NCI-H2081 treated with DMSO at 0.1 percent for 48 hours (cell line): ENCODE data around the gene LHX6.

Experiments used
- DNase-seq: peaks from one replicate; lab custom pipeline; 2025; lab: John Stamatoyannopoulos, UW

Gene LHX6

GRCh38 chr9:122215663-122216062, 13.1 kb downstream of the LHX6 start:
- DNase-seq = no peak

- no peak for DNase-seq
These were observed 14.2 kb downstream of the LHX6 start for GRCh38 chr9:122214507-122214906.

- DNase-seq = peak; percentile 55
These were observed 15.0 kb downstream of the LHX6 start for GRCh38 chr9:122213589-122214413.

- DNase-seq = no peak
These were observed 15.6 kb downstream of the LHX6 start for GRCh38 chr9:122213102-122213588.

- no peak for DNase-seq
These were observed 16.2 kb downstream of the LHX6 start for GRCh38 chr9:122212473-122213004.

- no peak for DNase-seq
These were observed 19.3 kb downstream of the LHX6 start for GRCh38 chr9:122209451-122209850.

- DNase-seq = no peak
These were observed 21.7 kb downstream of the LHX6 start for GRCh38 chr9:122207096-122207495.

GRCh38 chr9:122206118-122207046, 22.4 kb downstream of the LHX6 start:
- no peak for DNase-seq

- DNase-seq = no peak
These were observed 23.6 kb downstream of the LHX6 start for GRCh38 chr9:122205176-122205575.

- DNase-seq = no peak
These were observed 24.3 kb downstream of the LHX6 start for GRCh38 chr9:122204491-122204890.

GRCh38 chr9:122204055-122204454, 24.7 kb downstream of the LHX6 start:
- no peak for DNase-seq

- DNase-seq = no peak
These were observed 26.6 kb downstream of the LHX6 start for GRCh38 chr9:122202111-122202510.

- no peak for DNase-seq
These were observed 27.1 kb downstream of the LHX6 start for GRCh38 chr9:122201641-122202040.

GRCh38 chr9:122200960-122201595, 27.7 kb downstream of the LHX6 start:
- DNase-seq = no peak

- no peak for DNase-seq
These were observed 30.9 kb downstream of the LHX6 start for GRCh38 chr9:122197882-122198281.

GRCh38 chr9:122197426-122197825, 31.3 kb downstream of the LHX6 start:
- peak; percentile 15 for DNase-seq

GRCh38 chr9:122195875-122196274, 32.9 kb downstream of the LHX6 start:
- DNase-seq = no peak

- DNase-seq = no peak
These were observed 35.1 kb downstream of the LHX6 start for GRCh38 chr9:122193651-122194050.

- DNase-seq = no peak
These were observed 35.7 kb downstream of the LHX6 start for GRCh38 chr9:122192914-122193525.

GRCh38 chr9:122192261-122192875, 36.4 kb downstream of the LHX6 start:
- no peak for DNase-seq

- no peak for DNase-seq
These were observed 37.2 kb downstream of the LHX6 start for GRCh38 chr9:122191584-122191983.
